Measurements from ENCODE around the gene PYGM. TPM values are rescaled to one million over a fixed set of nuclear protein-coding genes. Genes with fewer than 3 reads are reported as not detected.

PYGM gene
- total and polyA plus RNA-seq, 2 experiments from 2014 or later: 1.5 to 3.9 TPM

- H3K27ac Mint-ChIP-seq: no peak overlapping the region
Measured at GRCh38 chr11:64770120-64770519, 10.3 kb upstream of the PYGM start.

GRCh38 chr11:64769283-64769682 is 9.5 kb upstream of the PYGM start:
- Histone ChIP-seq H3K36me3 (ENCODE audit: insufficient read depth) (peaks cover 82% of the 10 kb centered on the region), H2AFZ (no peak overlapping the region), H3K4me3 (no peak overlapping the region), H3K9me2 (ENCODE audit: insufficient read depth) (no peaks in the 10 kb centered on the region), H3K4me2 (no peak overlapping the region), H3F3A (replicated peaks; ENCODE audit: low read depth) (peaks cover 78% of the 10 kb centered on the region), H3K4me1 (ENCODE audit: insufficient read depth) (peaks cover 15% of the 10 kb centered on the region), H3K79me2 (replicated peaks; ENCODE audit: insufficient read depth) (peaks cover 62% of the 10 kb centered on the region), H3K27me3 (ENCODE audit: insufficient read depth) (no peaks in the 10 kb centered on the region), H3K27ac (ENCODE audit: low read depth) (peak overlapping the region; percentile 74), H4K20me1 (replicated peaks; ENCODE audit: insufficient read depth) (peaks cover 74% of the 10 kb centered on the region)
- Mint-ChIP-seq H3K9me3 (no peaks in the 10 kb centered on the region), H3K4me3 (no peak overlapping the region; the same call in 2 of the 3 replicates), H3K27me3 (ENCODE audit: insufficient read depth, low read depth, poor library complexity) (peaks cover 28% of the 10 kb centered on the region), H3K4me1 (peaks cover 42% of the 10 kb centered on the region), H3K36me3 (ENCODE audit: low read depth) (peaks cover 97% of the 10 kb centered on the region), H3K27ac (no peak overlapping the region; the same call in 1 of the 2 replicates)
- DNase-seq (ENCODE audit: low spot score): no peak
- no peak for ATAC-seq
- TF ChIP-seq ZNF462 (CRISPR knock-in tag; IDR thresholded peaks at IDR 0.05): no peak
- TF ChIP-seq CTCF (conservative IDR thresholded peaks at IDR 0.05; ENCODE audit: low read depth in 2 of 2): no peak
- no peak for TF ChIP-seq EZH2phosphoT487 (IDR thresholded peaks at IDR 0.05; ENCODE audit: unreplicated experiment)
- TF ChIP-seq ZNF331 (CRISPR knock-in tag; IDR thresholded peaks at IDR 0.05; ENCODE audit: low read depth): no peak
- no peak for TF ChIP-seq REST (IDR thresholded peaks at IDR 0.05; ENCODE audit: unreplicated experiment)
- no peak for TF ChIP-seq JUNB (IDR thresholded peaks at IDR 0.05; ENCODE audit: unreplicated experiment)
- TF ChIP-seq POLR2AphosphoS5 (IDR thresholded peaks at IDR 0.05; ENCODE audit: low read depth): no peak
- TF ChIP-seq ZNF114 (CRISPR knock-in tag; IDR thresholded peaks at IDR 0.05): no peak
- no peak for TF ChIP-seq EZH2 (IDR thresholded peaks at IDR 0.05; ENCODE audit: low read depth, unreplicated experiment)

More at GRCh38 chr11:64770120-64770519, 10.3 kb upstream of the PYGM start:
- peaks cover 77% of the 10 kb centered on the region for H4K20me1 ChIP-seq (replicated peaks; ENCODE audit: insufficient read depth)
- peaks cover 6% of the 10 kb centered on the region for H3K4me1 ChIP-seq (ENCODE audit: insufficient read depth)
- Mint-ChIP-seq H3K36me3 (ENCODE audit: low read depth) (peaks cover 97% of the 10 kb centered on the region), H3K27me3 (ENCODE audit: insufficient read depth, low read depth, poor library complexity) (peaks cover 22% of the 10 kb centered on the region), H3K9me3 (no peaks in the 10 kb centered on the region), H3K4me1 (peaks cover 36% of the 10 kb centered on the region), H3K4me3 (no peak overlapping the region; the same call in 2 of the 3 replicates)
- H3K27ac ChIP-seq (ENCODE audit: low read depth): peak overlapping the region; percentile 50
- H3K27me3 ChIP-seq (ENCODE audit: insufficient read depth): no peaks in the 10 kb centered on the region
- no peak overlapping the region for H3K4me3 ChIP-seq
- ATAC-seq (no peak), DNase-seq (ENCODE audit: low spot score) (no peak)
- no peaks in the 10 kb centered on the region for H3K9me2 ChIP-seq (ENCODE audit: insufficient read depth)
- peaks cover 84% of the 10 kb centered on the region for H3K36me3 ChIP-seq (ENCODE audit: insufficient read depth)
- H3F3A ChIP-seq (replicated peaks; ENCODE audit: low read depth): peaks cover 75% of the 10 kb centered on the region
- no peak overlapping the region for H2AFZ ChIP-seq
- no peak for TF ChIP-seq ZNF331 (CRISPR knock-in tag; IDR thresholded peaks at IDR 0.05; ENCODE audit: low read depth)
- TF ChIP-seq POLR2AphosphoS5 (IDR thresholded peaks at IDR 0.05; ENCODE audit: low read depth): 0 out of 2 replicates have a peak, but pooled peaks have one; percentile 5
- peaks cover 64% of the 10 kb centered on the region for H3K79me2 ChIP-seq (replicated peaks; ENCODE audit: insufficient read depth)
- H3K4me2 ChIP-seq: no peak overlapping the region

Data from GM23338 (cell line).